Forelimb muscle (tissue), 1 donor: ENCODE measurements around the gene FAM219A. TPM values are rescaled to one million over a fixed set of nuclear protein-coding genes. Genes with fewer than 3 reads are reported as not detected.
A peak's percentile ranks its signal among the peaks of the same experiment; 100 is the strongest.
"Not testable (repeated sequence)": the region's sequence is repeated elsewhere in the genome, so short reads cannot be mapped to it uniquely, and the experiment has no call there.

ENCODE experiments used
- DNase-seq: peaks from one replicate; pipeline ENCODE4 v3.0.0-alpha.2; 2013; ENCODE audit warnings: low read depth
- polyA plus RNA-seq: library from polyadenylated mRNA; unstranded; fragments of 120-200 nt; gene quantifications from one replicate; pipeline ENCODE4 v1.2.1, GENCODE V29; 2013; ENCODE audit not compliant: insufficient read length

The FAM219A gene
- polyA plus RNA-seq, 1 donor: 11.7 TPM

DNA sequence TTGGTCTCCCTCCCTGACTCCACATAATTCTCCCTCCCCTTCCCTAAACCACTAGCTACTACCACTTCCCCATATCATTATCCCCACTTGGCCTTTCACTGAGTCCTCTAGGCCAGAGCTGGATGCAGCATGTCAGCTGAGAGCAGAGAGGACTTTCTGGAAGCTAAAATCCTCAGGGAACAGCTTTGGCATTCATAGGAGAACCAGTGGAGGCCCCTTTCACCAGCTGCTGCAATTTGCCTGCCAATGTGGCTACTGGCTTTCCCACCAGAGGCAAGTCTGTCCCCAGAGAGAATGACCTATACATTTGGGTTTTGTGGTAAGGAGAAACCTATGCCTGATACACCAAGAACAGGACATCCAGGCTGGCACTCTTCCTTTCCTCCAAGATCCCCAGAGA is 14.4 kb downstream of the FAM219A start:
- DNase-seq: no peak

DNA sequence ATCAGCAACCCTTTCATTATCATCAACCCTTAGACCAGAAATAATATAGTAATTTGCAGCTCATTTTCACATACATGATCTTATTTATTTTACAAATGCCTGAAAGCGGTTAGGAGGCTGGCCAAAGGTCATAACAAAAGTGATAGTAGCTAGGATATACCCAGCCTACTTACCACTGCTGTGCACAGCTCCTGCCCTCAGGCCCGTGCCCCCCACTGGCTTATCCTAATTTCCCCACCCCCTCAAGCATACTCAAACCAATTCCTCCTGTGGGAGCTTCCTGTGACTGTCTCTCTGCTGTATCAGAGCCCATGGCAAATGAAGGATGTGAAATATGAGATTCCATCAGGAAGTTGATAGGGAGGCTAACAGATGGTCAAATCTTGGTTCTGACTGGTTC is 14.8 kb downstream of the FAM219A start:
- no peak for DNase-seq

DNA sequence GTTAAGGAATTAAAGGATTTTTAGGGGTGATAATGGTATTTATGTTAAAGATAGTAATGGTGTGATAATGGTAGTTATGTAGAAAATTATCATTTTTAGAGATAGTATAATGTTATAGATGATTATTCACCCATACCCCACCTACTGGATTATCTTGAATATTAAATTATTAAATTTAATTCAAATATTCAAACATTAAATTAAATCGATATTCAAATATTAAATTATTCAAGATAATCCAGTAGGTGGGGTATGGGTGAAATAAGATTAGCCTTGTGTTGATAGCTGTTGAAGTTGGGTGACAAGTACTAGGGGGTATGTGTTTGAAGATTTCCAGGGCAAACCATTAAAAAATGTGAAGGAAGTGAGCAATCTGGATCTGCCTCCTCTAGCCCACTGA is 15.6 kb downstream of the FAM219A start:
- DNase-seq: no peak

DNA sequence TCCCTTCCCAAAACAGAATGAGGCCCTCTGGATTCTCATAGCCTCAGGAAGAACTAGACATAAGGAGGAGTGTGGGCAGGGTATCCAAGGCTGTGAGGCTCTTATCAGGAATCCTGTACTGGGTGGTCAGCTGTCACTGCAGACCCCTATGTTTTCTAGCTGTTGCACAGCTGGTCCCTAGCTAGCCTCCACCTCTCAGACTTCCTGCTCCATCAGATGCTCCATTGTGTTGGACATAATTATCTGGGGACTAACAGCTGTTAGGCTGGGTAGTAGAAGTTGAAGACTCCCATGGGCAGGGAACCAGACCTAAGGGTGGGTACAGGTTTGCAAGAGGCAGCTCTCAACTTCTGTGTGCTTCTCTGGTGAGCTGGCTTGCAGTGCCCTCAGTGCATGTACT is 18.4 kb downstream of the FAM219A start:
- no peak for DNase-seq

DNA sequence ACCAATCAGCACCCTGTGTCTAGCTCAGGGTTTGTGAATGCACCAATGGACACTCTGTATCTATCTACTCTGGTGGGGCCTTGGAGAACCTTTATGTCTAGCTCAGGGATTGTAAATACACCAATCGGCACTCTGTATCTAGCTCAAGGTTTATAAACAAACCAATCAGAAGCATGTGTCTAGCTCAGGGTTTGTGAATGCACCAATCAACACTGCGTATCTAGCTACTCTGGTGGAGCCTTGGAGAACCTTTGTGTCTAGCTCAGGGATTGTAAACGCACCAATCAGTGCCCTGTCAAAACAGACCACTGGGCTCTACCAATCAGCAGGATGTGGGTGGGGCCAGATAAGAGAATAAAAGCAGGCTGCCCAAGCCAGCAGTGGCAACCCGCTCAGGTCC is 19.9 kb downstream of the FAM219A start:
- not testable (repeated sequence) for DNase-seq

DNA sequence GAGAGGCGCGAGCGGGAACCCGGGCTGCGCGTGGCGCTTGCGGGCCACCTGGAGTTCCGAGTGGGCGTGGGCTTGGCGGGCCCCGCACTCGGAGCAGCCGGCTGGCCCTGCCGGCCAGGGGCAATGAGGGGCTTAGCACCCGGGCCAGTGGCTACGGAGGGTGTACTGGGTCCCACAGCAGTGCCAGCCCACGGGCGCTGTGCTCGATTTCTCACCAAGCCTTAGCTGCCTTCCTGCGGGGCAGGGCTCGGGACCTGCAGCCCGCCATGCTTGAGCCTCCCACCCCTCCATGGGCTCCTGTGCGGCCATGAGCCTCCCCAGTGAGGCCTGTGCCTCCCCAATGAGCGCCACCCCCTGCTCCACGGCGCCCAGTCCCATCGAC is 20.5 kb downstream of the FAM219A start:
- not testable (repeated sequence) for DNase-seq

DNA sequence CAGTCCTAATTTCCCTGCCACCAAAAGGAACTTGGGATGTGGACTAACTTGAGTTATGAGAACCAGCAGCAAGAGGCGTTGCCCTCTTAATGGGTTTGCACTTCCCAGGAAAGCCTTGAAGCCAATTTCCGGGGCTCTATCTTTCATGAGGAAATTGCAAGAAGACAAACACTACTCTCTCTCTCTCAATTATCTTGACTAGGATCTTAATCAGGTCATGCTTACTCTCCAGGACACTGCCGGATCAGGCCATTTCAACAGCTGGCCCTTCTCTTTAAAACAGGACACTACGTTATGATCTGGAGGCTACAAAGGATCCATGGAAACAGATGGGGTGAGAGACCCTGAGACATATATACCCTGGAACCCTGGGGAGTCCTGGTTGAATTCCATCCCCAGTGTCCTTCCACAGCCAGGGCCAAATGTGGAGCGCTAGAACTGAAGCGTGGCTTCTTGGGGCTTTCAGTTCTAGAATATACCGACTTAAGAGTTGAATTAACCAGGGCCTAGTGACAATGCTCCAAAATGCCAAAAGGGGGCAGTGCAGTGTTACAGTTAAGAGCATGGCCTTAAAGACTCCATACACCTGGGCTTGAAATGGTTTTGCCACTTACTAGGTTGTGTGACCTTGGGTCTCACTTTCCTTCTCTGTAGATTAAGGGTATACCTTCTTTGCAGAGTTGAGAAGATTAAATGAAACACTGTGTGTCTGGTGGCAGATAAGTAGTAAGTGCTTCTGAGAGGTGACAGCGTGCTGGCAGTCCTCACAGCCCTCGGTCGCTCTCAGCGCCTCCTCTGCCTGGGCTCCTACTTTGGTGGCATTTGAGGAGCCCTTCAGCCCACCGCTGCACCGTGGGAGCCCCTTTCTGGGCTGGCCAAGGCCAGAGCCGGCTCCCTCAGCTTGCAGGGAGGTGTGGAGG is 21.1 kb downstream of the FAM219A start:
- DNase-seq: no peak

DNA sequence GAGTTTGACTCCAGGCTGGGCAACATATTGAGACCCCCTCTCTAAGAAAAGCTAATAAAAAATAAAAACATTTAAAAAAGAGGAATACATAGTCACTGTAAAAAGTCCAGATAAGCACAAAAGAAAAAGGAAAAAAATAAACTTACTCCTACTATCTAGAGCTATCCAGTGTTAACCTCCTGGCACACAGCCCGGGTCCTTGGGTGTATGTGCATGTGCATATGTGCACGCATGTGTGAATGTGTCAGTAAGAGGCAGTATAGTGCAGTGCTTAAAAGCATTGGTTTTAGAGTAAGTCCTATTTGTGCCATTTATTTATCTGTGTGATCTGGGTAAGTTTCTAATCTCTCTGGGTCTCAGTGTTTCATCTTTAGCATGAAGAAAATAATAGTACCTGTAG is 26.7 kb downstream of the FAM219A start:
- no peak for DNase-seq

DNA sequence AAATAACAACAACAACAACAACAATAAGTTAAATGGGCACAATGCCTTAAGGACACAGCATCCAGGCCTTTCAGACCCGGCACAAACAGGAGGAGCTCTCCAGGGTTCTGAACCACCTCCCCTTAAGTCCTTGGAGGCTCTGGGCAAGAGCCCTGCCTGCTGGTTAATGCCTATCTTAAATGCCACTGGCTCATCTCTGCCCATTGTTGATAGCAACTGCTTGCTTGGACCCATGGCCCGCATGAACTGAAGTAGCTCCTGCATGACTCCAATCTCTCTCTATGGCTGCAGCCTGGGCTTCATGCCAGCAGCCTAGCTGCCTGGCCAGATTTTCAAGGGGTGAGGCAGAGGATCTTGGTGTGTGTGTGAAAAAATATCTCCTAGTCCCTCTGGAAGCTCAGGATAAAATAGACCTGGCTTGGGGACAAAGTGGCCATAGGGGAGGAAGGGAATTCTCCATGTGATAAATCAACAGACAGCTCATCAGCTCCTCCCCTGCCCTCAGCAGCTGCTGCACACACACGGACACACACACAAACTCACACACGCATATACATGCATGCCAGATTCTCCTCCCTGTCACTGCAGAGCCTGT is 27.4 kb downstream of the FAM219A start:
- peak; percentile 67 for DNase-seq

DNA sequence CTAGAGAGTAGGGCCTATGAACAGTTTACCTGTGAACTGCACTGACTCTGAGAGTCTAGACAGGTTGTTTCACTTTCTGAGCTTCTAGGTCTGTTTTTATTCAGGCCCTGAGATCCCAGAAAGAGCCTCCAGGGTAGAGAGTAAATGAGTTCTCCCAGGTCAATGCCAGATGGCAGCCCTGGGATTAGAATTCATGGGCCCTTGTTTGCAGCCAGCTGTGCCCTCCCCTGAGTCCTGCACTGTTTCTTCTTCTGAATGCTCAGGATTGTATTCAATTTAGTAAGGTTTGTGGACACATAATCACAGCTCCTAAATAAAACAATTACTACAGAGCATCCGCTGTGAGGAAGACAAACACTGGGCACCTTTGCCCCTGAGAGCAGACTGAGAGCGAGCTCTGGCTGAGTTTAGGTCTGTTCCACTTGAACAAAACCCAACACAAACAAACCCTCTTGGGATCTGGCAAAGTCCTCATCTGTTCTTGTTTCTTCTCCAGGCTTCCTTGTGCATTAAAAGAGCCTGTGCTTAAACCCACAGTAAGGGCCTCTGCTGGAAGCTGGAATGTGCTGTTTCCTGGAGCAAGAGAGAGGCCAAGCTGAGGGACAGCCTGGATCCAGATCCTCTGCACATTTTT is 29.9 kb downstream of the FAM219A start:
- no peak for DNase-seq

DNA sequence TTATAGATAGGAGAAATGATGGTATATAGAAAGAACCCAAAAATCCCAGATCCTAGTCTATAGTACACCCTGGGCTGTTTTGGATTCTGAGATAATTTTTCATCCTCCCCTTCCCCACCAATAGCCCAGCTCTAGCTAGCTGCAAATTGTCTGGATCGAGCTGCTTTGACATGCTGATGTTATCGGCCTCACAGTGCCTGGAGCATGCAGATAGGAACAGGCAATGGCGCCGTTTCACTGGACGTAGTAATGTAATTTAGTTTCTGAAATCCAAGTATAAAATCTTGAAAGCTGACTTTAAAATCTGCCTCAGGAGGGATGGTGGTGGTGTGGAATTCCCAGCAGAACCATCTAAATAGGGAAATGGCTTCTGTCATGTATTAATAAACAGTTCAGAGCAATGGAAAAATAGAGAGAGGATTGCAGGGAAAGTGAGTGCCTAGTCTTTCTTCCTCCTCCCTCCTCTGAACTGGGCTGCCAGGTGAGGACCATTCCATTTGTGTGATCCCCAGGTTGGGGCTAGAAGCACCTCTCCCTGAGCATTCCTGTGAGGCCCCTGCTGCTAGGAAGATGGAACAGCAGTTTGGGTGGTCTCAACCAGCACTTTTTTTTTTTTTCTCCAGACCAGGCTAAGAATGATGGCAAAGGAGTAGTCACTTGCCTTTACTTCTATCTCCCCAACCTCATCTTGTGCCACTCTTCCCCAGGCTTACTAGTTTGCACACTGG is 31.9 kb downstream of the FAM219A start:
- no peak for DNase-seq

DNA sequence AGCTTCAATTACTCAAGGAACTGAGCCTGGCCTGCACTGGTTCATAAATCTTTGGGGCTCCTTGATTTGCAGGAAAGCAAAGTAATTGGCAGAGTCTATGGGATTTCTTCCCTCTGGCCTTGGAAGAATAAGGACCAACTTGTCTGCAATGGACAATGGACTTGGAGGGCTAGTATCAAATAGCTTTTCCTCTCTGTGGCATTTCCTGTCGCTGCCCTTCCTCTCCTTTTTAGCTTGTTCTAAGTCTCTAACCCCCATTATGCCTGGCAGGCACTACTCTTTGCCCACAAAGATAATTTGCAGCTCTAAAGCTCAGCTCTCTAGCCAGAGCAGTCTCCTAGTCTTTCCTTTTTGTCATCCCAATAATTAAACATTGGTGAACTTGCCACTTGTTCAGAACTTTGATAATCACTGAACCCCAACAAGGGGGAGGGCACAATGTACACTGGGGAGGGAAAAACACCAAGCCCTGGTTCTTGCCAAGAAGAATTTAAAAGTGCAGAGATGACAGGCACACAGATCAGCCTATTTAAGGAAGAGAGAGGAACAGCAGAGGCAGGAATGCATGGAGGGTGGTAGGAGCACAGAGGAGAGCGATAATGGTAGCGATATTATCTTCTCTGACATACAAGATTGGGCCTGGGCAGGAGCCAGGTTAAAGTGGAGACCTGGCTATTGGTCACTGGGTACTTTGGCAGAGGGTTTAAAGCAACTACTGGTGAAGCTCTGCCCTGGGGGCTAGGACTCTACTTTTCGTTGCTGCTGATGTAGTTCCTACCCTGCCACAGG is 38.5 kb downstream of the FAM219A start:
- no peak for DNase-seq

DNA sequence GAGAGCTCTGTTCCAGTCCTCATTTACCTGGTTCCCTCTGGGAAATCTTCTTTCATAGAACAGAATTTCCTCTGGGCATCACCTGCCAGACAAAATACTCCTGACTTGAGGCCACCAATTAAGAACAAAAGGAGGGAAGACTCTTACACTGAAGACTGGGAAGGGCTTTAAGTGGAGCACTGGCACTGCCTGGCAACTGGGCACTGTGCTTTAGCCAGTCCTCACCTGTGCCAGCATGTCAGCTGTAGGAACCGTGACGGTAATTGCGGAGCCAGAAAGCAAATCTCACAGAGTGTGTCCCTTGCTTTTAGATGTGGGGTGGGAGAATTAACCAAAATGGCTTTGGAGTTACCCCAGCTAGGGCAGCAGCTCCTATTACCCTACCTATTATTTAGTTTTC is 40.6 kb downstream of the FAM219A start:
- DNase-seq: no peak

DNA sequence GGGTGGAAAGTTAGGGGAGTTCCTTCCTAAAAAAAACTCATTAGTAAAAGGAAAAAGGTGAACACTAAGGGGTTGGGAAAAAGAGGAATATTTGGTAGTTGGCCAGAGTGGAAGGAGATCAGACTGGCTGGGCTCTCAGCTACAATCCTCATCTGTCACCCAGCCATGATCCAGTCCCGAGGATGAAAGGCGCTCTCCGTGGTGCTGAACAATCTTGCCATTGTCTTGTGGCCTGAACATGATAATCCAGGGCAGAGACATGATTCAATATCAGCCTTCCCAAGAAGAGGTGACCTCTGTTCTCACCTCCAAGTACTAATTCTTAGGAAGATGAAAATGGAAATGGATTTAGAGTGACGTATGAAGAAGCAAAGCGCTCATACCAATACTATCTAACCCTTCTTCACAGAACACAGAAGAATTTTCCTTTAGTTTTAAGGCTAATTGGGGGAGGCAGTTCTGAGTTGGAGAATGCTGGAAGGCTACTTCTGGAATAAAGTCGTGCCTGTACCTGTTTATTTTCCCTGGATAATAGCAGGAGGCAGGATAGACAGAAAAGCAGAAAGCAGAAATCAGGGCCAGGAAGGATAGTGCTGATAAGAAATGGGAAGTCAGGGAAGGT is 45.0 kb downstream of the FAM219A start:
- peak; percentile 9 for DNase-seq

DNA sequence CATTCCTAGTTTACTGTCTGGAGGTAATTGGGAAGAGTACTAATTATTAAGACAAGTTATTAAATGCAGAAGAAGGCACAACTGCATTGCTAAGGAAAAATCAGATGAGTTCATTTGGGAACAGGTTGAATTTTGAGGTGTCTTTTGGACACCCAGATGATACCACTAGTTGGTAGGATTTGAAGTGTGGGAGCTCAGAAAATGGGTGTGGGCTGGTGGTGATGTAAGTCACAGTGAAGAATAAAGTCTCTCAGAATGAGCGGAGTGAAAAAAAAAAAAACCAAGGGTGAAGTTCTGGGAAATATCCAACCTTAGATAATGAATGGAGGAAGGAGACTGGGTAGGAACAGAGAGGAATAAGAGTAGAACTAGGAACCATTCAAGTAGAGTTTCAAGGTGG is 46.0 kb downstream of the FAM219A start:
- no peak for DNase-seq

DNA sequence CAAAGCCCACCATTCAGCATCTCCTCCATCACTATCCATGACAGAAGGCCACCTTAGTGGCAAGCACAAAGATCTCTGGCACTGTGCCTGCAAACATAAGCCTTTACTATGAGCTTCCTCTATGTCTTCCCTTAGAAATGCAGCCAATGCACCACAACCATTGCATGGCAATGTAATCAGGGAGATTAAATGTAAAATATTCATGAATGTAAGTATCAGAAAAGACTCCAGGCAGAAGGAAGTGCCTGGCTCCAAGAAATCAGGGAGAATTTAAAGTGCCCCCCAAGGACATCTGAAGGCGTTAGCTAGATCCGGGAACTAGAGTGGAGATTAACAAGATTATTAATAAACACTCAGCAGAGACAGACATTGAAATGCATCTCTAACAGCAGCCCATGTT is 49.2 kb downstream of the FAM219A start:
- DNase-seq: no peak

DNA sequence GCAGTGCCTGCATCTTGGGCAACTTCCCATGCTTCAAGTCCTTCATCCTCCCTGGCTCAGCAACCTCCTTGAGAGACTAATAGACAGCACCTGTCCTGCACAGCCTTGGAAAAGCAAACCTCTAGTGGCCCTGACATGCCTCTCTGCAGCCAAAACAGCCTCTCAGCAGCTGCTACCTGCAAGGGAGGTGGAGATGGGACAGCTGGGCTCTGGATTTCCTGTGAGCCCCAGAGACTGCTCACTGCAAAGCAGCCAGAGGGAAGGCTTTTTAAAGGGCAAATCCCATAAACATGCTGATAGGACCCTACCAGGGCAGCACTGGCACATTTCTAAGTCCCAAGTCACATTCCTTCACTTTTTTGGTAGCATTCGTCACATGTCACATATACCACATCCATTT is 50.2 kb downstream of the FAM219A start:
- DNase-seq: no peak

DNA sequence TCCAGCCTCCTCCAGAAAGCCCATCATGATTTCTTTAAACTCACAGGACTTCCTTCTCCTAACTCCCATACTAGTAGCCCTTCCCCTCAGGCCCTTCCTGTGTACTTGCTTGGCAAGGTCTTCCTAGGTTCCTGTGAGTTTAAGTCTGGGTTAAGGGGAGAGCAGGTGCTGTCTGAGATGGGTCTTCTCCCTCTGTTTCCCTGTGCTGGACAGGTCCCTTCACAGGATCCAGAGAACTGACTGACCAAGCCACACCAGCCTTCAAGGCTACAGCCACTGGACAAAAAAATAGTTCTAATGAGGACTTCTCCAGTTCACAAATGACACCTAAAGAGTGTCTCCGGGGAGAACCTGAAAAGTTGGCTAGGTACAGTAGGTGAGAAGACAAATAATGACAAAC is 52.2 kb downstream of the FAM219A start:
- DNase-seq: no peak

DNA sequence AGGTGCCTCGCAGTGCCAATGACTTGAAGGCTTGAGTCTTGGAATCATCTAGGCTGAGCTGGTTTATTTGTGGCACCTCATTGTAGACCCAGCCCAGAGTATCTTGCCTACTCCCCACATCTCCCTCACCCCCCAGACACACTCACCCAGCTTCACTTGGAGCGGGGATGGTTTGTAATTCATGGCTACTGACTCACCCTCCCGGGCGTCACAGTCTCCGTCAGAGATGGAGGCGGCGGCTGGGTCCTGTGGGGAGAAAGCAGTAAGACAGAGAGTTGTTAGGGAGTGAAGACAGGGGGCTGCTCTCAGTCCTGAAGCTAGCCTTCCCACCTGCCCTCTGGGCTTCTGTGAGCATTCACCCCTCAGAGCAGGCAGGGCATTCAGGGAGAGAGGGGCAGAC is 52.7 kb downstream of the FAM219A start:
- no peak for DNase-seq

DNA sequence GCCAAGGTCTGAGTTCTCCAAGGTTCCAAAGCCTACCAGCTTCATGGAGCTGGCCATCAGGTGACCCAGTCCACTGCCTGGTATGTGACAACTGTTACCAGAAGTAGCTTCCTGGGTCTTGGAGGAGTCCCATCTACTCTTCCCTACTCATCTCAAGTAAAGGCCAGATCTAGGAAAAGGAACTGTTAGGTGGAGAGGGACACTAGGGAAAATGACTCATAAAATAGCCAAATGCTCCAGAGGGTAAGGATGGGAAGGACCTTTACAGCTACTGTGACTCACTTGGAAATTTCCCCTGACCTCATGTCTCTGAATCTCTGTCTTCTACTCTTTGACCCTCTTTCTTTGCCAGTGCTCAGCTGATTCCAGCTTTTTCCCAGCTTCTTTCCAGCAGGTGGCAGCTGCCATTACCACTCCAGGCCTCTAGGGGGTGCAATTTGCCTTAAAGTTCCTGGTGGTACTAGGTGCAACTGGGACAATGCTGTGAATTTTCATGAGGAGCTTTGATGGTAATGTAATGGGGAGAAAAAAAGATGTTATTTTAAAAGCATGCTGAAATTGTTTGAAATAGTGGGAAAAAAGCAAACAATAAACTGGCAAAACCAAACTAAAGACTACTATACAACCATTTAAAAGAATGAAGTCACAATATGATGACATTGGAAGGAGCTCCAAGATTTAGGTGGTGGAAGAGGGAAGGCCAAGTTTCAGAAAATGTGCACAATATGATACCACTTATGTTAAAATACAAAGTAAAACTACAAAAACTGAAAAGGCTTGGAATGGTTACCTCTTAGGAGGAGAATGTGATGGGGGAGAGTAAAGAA is 54.6 kb downstream of the FAM219A start:
- no peak for DNase-seq
